Activated T-helper 2 cell treated with anti-CD3 and anti-CD28 coated beads, Interferon-gamma antibody, Interleukin-2, Interleukin-4, amounts not matched to agents 10 μg/mL and 5 μg/mL and 100 μg/mL, durations not matched to agents 14 hours and 24 hours and 36 hours (primary cell): ENCODE results near the gene ESPN. TPM values are rescaled to one million over a fixed set of nuclear protein-coding genes. Genes with fewer than 3 reads are reported as not detected.

Experiments
- DNase-seq: peaks from one replicate; pipeline ENCODE4 v3.0.0; 2021; ENCODE audit warnings: low spot score
- H3K27ac Mint-ChIP-seq: one replicate; pipeline ENCODE4 v1.8.0; 2021; ENCODE audit warnings: mixed read lengths
- H3K27me3 Mint-ChIP-seq: one replicate; pipeline ENCODE4 v1.8.0; 2021; ENCODE audit warnings: low read depth, mixed read lengths
- H3K36me3 Mint-ChIP-seq: one replicate; pipeline ENCODE4 v1.8.0; 2021; ENCODE audit warnings: low read depth, mixed read lengths
- H3K4me1 Mint-ChIP-seq: one replicate; pipeline ENCODE4 v1.8.0; 2021; ENCODE audit warnings: low read depth, mixed read lengths
- H3K4me3 Mint-ChIP-seq: one replicate; pipeline ENCODE4 v1.8.0; 2021; ENCODE audit warnings: low read depth, mild to moderate bottlenecking, moderate library complexity, mixed read lengths
- H3K9me3 Mint-ChIP-seq: one replicate; pipeline ENCODE4 v1.8.0; 2021; ENCODE audit warnings: mixed read lengths
- intact Hi-C: fragments of 100-400 bp; cut with micrococcal nuclease; formaldehyde crosslinking; loops from one replicate; pipeline ENCODE4 v1.15.1; 2023
- total RNA-seq: library from RNA; stranded (reverse); gene quantifications from 2 replicates; pipeline ENCODE4 v1.2.3, GENCODE V29; 2022

Gene ESPN
- total RNA-seq, 1 donor from 2014 or later = 1.0 TPM

- no peak for DNase-seq
- Mint-ChIP-seq H3K4me3 (no peak overlapping the region), H3K36me3 (no peaks in the 10 kb centered on the region), H3K4me1 (no peaks in the 10 kb centered on the region), H3K9me3 (no peaks in the 10 kb centered on the region), H3K27me3 (no peaks in the 10 kb centered on the region), H3K27ac (no peak overlapping the region)
- intact Hi-C loops = no loop called here
Observed at GRCh38 chr1:6509220-6509918, 84.8 kb downstream of the ESPN start.

GRCh38 chr1:6509919-6510291 lies 85.3 kb downstream of the ESPN start:
- no peak for DNase-seq
- Mint-ChIP-seq H3K36me3 (no peaks in the 10 kb centered on the region), H3K27ac (no peak overlapping the region), H3K4me3 (no peak overlapping the region), H3K9me3 (no peaks in the 10 kb centered on the region), H3K4me1 (no peaks in the 10 kb centered on the region), H3K27me3 (no peaks in the 10 kb centered on the region)
- intact Hi-C loops = no loop called here

GRCh38 chr1:6510493-6510892 lies 85.9 kb downstream of the ESPN start:
- no peak for DNase-seq
- Mint-ChIP-seq H3K4me3 (no peak overlapping the region), H3K27me3 (no peaks in the 10 kb centered on the region), H3K36me3 (no peaks in the 10 kb centered on the region), H3K4me1 (no peaks in the 10 kb centered on the region), H3K9me3 (no peaks in the 10 kb centered on the region), H3K27ac (no peak overlapping the region)
- intact Hi-C loops = no loop called here

Other genes starting within 250 kb of the ESPN start
- gene CHD5, start 244.5 kb upstream of the ESPN start, total RNA-seq = 0.46 and 0.78 TPM in 2 replicates
- 473 and 533 TPM in 2 replicates for gene RPL22, start 225.2 kb upstream of the ESPN start, total RNA-seq
- 54.4 and 58.4 TPM in 2 replicates for gene RNF207, start 218.7 kb upstream of the ESPN start, total RNA-seq
- 60.0 and 62.3 TPM in 2 replicates for gene ICMT, start 188.8 kb upstream of the ESPN start, total RNA-seq
- gene HES3, start 180.6 kb upstream of the ESPN start, total RNA-seq = not detected in 2 replicates
- gene GPR153, start 163.7 kb upstream of the ESPN start, total RNA-seq = 1.5 TPM in 2 replicates
- 128 and 132 TPM in 2 replicates for gene ACOT7, start 31.0 kb upstream of the ESPN start, total RNA-seq
- gene HES2, start 4.9 kb upstream of the ESPN start, total RNA-seq = 0.21 and 0.51 TPM in 2 replicates
- 88.0 and 89.7 TPM in 2 replicates for gene TNFRSF25, start 41.4 kb downstream of the ESPN start, total RNA-seq
- gene PLEKHG5, start 66.9 kb downstream of the ESPN start, total RNA-seq = 1.1 and 1.6 TPM in 2 replicates
- 43.4 and 50.0 TPM in 2 replicates for gene NOL9, start 129.7 kb downstream of the ESPN start, total RNA-seq
- not detected in 2 replicates for gene TAS1R1, start 130.5 kb downstream of the ESPN start, total RNA-seq
- gene ZBTB48, start 155.2 kb downstream of the ESPN start, total RNA-seq = 26.3 and 28.0 TPM in 2 replicates
- 21.3 and 22.6 TPM in 2 replicates for gene KLHL21, start 178.1 kb downstream of the ESPN start, total RNA-seq
- gene PHF13, start 189.0 kb downstream of the ESPN start, total RNA-seq = 19.7 and 20.4 TPM in 2 replicates
- 23.2 and 24.1 TPM in 2 replicates for gene THAP3, start 200.1 kb downstream of the ESPN start, total RNA-seq